Liver (tissue), 9 donors: ENCODE results near the gene BCKDK. TPM values are rescaled to one million over a fixed set of nuclear protein-coding genes. Genes with fewer than 3 reads are reported as not detected.

Experiments
- DNase-seq: peaks from one replicate; pipeline ENCODE4 v3.0.0-alpha.2; 2017; ENCODE audit warnings: low spot score
- H3K27ac ChIP-seq, 2 donors: one replicate each; pipeline ENCODE4 v1.7.0; 2013; ENCODE audit warnings: inconsistent platforms in 2 of 2, low read length in 2 of 2, control low read depth in 1 of 2, low read depth in 1 of 2, mild to moderate bottlenecking in 1 of 2
- H3K27me3 ChIP-seq, 4 donors: one replicate each; pipeline versions ENCODE4 v1.6.1 to v1.7.0; 2013; ENCODE audit warnings: low read length in 3 of 4, inconsistent platforms in 1 of 4, mild to moderate bottlenecking in 1 of 4, moderate library complexity in 1 of 4; ENCODE audit not compliant: control insufficient read depth in 4 of 4, insufficient read depth in 4 of 4
- H3K36me3 ChIP-seq, 4 donors: one replicate each; pipeline versions ENCODE4 v1.6.1 to v1.7.0; 2013; ENCODE audit warnings: low read length in 3 of 4, mild to moderate bottlenecking in 3 of 4, low read depth in 1 of 4, moderate library complexity in 1 of 4; ENCODE audit not compliant: control insufficient read depth in 4 of 4, insufficient read depth in 3 of 4
- H3K4me1 ChIP-seq, 4 donors: one replicate each; pipeline versions ENCODE4 v1.6.1 to v1.7.0; 2013; ENCODE audit warnings: low read length in 3 of 4, mild to moderate bottlenecking in 3 of 4, moderate library complexity in 1 of 4; ENCODE audit not compliant: control insufficient read depth in 4 of 4, insufficient read depth in 4 of 4
- H3K4me3 ChIP-seq, 3 donors: one replicate each; pipeline versions ENCODE4 v1.6.1 to v1.7.0; 2013; ENCODE audit warnings: low read length in 3 of 3, control low read depth in 1 of 3, low read depth in 1 of 3, mild to moderate bottlenecking in 1 of 3
- H3K9ac ChIP-seq, 2 donors: one replicate each; pipeline ENCODE4 v1.7.0; 2013; ENCODE audit warnings: low read length in 2 of 2, mild to moderate bottlenecking in 2 of 2, moderate library complexity in 2 of 2, control low read depth in 1 of 2, low read depth in 1 of 2
- H3K9me3 ChIP-seq, 4 donors: one replicate each; pipeline versions ENCODE4 v1.6.1 to v1.7.0; 2013; ENCODE audit warnings: low read length in 3 of 4; ENCODE audit not compliant: control insufficient read depth in 4 of 4
- ATF3 ChIP-seq: IDR thresholded peaks from 2 replicates; pipeline ENCODE4 v1.6.1; 2016; ENCODE audit warnings: antibody characterized with exemption
- CTCF ChIP-seq: fragments of 150-350 bp; IDR thresholded peaks from 2 replicates; pipeline ENCODE4 v1.5.1; 2017; ENCODE audit warnings: improper control_type of control experiment, low read depth, low read length; ENCODE audit not compliant: missing input control
- EGR1 ChIP-seq, 2 donors: IDR thresholded peaks; 2 replicates each; pipeline ENCODE4 v1.6.1; 2016 to 2018; ENCODE audit warnings: antibody characterized with exemption in 2 of 2, low read depth in 2 of 2
- FOXA1 ChIP-seq: IDR thresholded peaks from 2 replicates; pipeline ENCODE4 v1.6.1; 2016; ENCODE audit warnings: antibody characterized with exemption
- FOXA2 ChIP-seq: IDR thresholded peaks from 2 replicates; pipeline ENCODE4 v1.6.1; 2016; ENCODE audit warnings: antibody characterized with exemption
- GABPA ChIP-seq, 2 donors: IDR thresholded peaks in 1 of 2; conservative IDR thresholded peaks in 1 of 2; 2 replicates each; pipeline ENCODE4 v1.6.1; 2016; ENCODE audit warnings: antibody characterized with exemption in 2 of 2, mild to moderate bottlenecking in 1 of 2, moderate library complexity in 1 of 2
- HNF4A ChIP-seq, 2 donors: conservative IDR thresholded peaks; 2 replicates each; pipeline ENCODE4 v1.6.1; 2016; ENCODE audit warnings: antibody characterized with exemption in 2 of 2, mild to moderate bottlenecking in 2 of 2
- HNF4G ChIP-seq: IDR thresholded peaks from 2 replicates; pipeline ENCODE4 v1.6.1; 2016; ENCODE audit warnings: antibody characterized with exemption
- JUND ChIP-seq, 2 donors: IDR thresholded peaks; 2 replicates each; pipeline ENCODE4 v1.6.1; 2016; ENCODE audit warnings: antibody characterized with exemption in 2 of 2
- NR2F2 ChIP-seq: IDR thresholded peaks from 2 replicates; pipeline ENCODE4 v1.6.1; 2016; ENCODE audit warnings: antibody characterized with exemption
- RAD21 ChIP-seq, 2 donors: IDR thresholded peaks; 2 replicates each; pipeline ENCODE4 v1.6.1; 2016; ENCODE audit warnings: antibody characterized with exemption in 2 of 2, mild to moderate bottlenecking in 2 of 2
- RXRA ChIP-seq, 2 donors: IDR thresholded peaks; 2 replicates each; pipeline ENCODE4 v1.6.1; 2017 to 2018; ENCODE audit warnings: antibody characterized with exemption in 2 of 2, mild to moderate bottlenecking in 1 of 2
- SP1 ChIP-seq: IDR thresholded peaks from 2 replicates; pipeline ENCODE4 v1.6.1; 2018; ENCODE audit warnings: antibody characterized with exemption, mild to moderate bottlenecking
- TAF1 ChIP-seq: conservative IDR thresholded peaks from 2 replicates; pipeline ENCODE4 v1.6.1; 2016; ENCODE audit warnings: antibody characterized with exemption, mild to moderate bottlenecking
- YY1 ChIP-seq: IDR thresholded peaks from 2 replicates; pipeline ENCODE4 v1.6.1; 2016; ENCODE audit warnings: antibody characterized with exemption, mild to moderate bottlenecking
- WGBS: extraction: QIAGEN DNeasy Blood & Tissue Kit; methylation state at CpG from one replicate; pipeline ENCODE4 v1.1.7; 2013; 5-methylcytosine and 5-hydroxymethylcytosine counted together
- polyA plus RNA-seq, 2 donors: library from polyadenylated mRNA; stranded (reverse) in 1 of 2; unstranded in 1 of 2; fragments of 200-250 nt in 1 of 2; fragments of >200 nt in 1 of 2; fragmentation: Nextera tagmentation in 1 of 2; extraction: Ambion mirVana in 1 of 2; gene quantifications; one replicate each; pipeline versions ENCODE4 v1.2.1 to v1.2.3, GENCODE V29; 2013 to 2015
- total RNA-seq, 2 donors: library from RNA; depleted of rRNA; stranded (reverse); fragments of >200 nt; gene quantifications; one replicate each; pipeline ENCODE4 v1.2.3, GENCODE V29; 2014
- TF ChIP-seq, protein P1 (sequence below): IDR thresholded peaks from 2 replicates; pipeline ENCODE4 v1.6.1; 2016; ENCODE audit warnings: antibody characterized with exemption, mild to moderate bottlenecking
- TF ChIP-seq, protein P2 (sequence below): IDR thresholded peaks from 2 replicates; pipeline ENCODE4 v1.6.1; 2016; ENCODE audit warnings: antibody characterized with exemption
- TF ChIP-seq, protein P3 (sequence below): IDR thresholded peaks from 2 replicates; pipeline ENCODE4 v1.6.1; 2016; ENCODE audit warnings: antibody characterized with exemption
- donor health status: healthy.
- donor health status: healthy.
- donor health status: healthy.
- donor health status: healthy.
- donor health status: healthy.

BCKDK gene
- total and polyA plus RNA-seq, 4 donors: 10.0 to 41.6 (median 34.9) TPM

DNA sequence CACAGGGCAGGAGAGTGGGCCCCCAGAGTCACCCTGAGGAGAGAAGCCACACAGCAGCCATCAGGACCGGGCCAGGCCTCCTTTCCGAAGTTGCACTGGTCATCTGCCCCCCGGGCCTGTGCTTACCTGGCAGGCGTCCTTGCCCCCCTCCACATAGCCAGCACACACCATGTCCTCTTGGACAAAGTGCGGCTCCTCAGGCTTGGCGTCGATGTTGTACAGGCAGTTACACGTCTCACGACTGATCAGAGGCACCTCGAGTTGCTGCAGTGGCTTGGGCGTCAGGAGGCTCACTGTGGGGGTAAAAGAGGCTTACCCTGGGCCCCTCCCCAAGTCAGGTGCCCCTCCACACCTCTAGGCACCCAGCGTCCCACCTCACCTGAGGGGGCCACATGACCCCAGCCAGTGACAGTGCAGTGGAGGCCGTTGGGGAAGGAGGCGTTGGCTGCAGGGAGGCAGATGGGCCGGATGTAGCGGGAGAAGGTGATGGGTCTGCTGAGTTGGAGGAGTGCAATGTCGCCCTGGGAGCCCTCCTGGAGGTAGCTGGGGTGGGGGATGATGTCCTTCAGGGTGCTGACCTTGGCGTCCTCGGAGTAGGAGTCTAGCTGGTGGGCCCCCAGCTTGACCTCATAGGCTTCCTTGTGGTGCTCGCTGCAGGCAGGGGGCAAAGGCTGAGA is 24.3 kb downstream of the BCKDK start:
- Histone ChIP-seq H3K27me3 (no peaks in the 10 kb centered on the region), H3K36me3 (peaks cover 8 to 37% (median 12%) of the 10 kb centered on the region in 4 donors), H3K4me3 (no peak overlapping the region), H3K9me3 (no peaks in the 10 kb centered on the region), H3K4me1 (peaks cover 0 to 18% (median 5%) of the 10 kb centered on the region in 4 donors), H3K27ac (no peak overlapping the region), H3K9ac (no peak overlapping the region)
- TF ChIP-seq, protein P1, sequence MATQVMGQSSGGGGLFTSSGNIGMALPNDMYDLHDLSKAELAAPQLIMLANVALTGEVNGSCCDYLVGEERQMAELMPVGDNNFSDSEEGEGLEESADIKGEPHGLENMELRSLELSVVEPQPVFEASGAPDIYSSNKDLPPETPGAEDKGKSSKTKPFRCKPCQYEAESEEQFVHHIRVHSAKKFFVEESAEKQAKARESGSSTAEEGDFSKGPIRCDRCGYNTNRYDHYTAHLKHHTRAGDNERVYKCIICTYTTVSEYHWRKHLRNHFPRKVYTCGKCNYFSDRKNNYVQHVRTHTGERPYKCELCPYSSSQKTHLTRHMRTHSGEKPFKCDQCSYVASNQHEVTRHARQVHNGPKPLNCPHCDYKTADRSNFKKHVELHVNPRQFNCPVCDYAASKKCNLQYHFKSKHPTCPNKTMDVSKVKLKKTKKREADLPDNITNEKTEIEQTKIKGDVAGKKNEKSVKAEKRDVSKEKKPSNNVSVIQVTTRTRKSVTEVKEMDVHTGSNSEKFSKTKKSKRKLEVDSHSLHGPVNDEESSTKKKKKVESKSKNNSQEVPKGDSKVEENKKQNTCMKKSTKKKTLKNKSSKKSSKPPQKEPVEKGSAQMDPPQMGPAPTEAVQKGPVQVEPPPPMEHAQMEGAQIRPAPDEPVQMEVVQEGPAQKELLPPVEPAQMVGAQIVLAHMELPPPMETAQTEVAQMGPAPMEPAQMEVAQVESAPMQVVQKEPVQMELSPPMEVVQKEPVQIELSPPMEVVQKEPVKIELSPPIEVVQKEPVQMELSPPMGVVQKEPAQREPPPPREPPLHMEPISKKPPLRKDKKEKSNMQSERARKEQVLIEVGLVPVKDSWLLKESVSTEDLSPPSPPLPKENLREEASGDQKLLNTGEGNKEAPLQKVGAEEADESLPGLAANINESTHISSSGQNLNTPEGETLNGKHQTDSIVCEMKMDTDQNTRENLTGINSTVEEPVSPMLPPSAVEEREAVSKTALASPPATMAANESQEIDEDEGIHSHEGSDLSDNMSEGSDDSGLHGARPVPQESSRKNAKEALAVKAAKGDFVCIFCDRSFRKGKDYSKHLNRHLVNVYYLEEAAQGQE: no peak
- TF ChIP-seq GABPA (IDR thresholded peaks at IDR 0.05 in 1 of 2, conservative IDR thresholded peaks at IDR 0.05 in 1 of 2): no peak
- no peak for TF ChIP-seq TAF1
- no peak for TF ChIP-seq YY1
- TF ChIP-seq RAD21 (IDR thresholded peaks at IDR 0.05): no peak
- TF ChIP-seq, protein P2, sequence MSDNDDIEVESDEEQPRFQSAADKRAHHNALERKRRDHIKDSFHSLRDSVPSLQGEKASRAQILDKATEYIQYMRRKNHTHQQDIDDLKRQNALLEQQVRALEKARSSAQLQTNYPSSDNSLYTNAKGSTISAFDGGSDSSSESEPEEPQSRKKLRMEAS: no peak
- no peak for TF ChIP-seq JUND (IDR thresholded peaks at IDR 0.05)
- TF ChIP-seq HNF4G: no peak
- no peak for TF ChIP-seq FOXA2
- TF ChIP-seq EGR1 (IDR thresholded peaks at IDR 0.05; ENCODE audit: low read depth in 2 of 2): no peak
- no peak for TF ChIP-seq CTCF
- no peak for TF ChIP-seq HNF4A (conservative IDR thresholded peaks at IDR 0.05)
- TF ChIP-seq NR2F2: no peak
- no peak for TF ChIP-seq FOXA1
- TF ChIP-seq SP1: no peak
- DNase-seq: no peak
- 88% methylated on average over 20 of the region's 20 CpGs for WGBS

DNA sequence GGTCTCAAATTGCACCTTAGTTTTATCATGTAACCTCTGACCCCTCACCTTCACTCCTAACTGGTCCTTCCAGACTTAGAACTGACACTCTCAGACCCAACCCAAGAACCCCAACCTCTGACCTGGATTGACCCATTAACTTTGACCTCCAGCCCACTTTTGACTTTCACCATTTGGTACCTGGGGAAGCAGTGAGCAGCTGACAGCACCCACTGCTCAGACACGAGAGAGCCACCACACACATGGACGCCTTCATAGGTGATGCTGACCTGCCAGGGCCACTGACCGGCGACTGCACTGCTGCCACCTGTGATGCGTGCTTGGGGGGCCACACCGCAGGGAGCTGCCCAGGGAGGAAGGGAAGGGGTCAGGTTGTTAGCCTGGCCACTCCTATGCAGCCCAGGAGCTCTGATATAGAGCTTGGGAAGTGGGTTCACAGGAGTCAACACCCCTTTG is 24.9 kb downstream of the BCKDK start:
- no peak for DNase-seq
- TF ChIP-seq JUND (IDR thresholded peaks at IDR 0.05) (no peak), HNF4A (conservative IDR thresholded peaks at IDR 0.05) (no peak), RXRA (IDR thresholded peaks at IDR 0.05) (no peak), ATF3 (no peak), FOXA1 (no peak), GABPA (IDR thresholded peaks at IDR 0.05 in 1 of 2, conservative IDR thresholded peaks at IDR 0.05 in 1 of 2) (no peak)
- TF ChIP-seq, protein P3, sequence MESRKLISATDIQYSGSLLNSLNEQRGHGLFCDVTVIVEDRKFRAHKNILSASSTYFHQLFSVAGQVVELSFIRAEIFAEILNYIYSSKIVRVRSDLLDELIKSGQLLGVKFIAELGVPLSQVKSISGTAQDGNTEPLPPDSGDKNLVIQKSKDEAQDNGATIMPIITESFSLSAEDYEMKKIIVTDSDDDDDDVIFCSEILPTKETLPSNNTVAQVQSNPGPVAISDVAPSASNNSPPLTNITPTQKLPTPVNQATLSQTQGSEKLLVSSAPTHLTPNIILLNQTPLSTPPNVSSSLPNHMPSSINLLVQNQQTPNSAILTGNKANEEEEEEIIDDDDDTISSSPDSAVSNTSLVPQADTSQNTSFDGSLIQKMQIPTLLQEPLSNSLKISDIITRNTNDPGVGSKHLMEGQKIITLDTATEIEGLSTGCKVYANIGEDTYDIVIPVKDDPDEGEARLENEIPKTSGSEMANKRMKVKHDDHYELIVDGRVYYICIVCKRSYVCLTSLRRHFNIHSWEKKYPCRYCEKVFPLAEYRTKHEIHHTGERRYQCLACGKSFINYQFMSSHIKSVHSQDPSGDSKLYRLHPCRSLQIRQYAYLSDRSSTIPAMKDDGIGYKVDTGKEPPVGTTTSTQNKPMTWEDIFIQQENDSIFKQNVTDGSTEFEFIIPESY: no peak
- TF ChIP-seq, protein P2: no peak
- Histone ChIP-seq H3K36me3 (peaks cover 8 to 30% (median 11%) of the 10 kb centered on the region in 4 donors), H3K4me1 (peaks cover 0 to 18% (median 5%) of the 10 kb centered on the region in 4 donors), H3K27ac (no peak overlapping the region), H3K9me3 (no peaks in the 10 kb centered on the region), H3K27me3 (no peaks in the 10 kb centered on the region), H3K9ac (no peak overlapping the region), H3K4me3 (no peak overlapping the region)
- WGBS: 91% methylated on average over 6 of the region's 6 CpGs
